GM21825 (cell line): ENCODE results near the gene LRWD1.
A peak's percentile ranks its signal among the peaks of the same experiment; 100 is the strongest.

ENCODE experiments used
- ATAC-seq: cut with Tn5 transposase; IDR thresholded peaks from one replicate; pipeline ENCODE4 v1.9.1; 2021; ENCODE audit warnings: mild to moderate bottlenecking, moderate library complexity; ENCODE audit not compliant: unreplicated experiment

Gene LRWD1

GRCh38 chr7:102464577-102465280 is at the start of gene LRWD1, which contains the start of gene ALKBH4:
Gene LRWD1, plus strand, starts transcription at chr7:102464984. Its CDS starts 97 bp downstream, at chr7:102465081.
Gene ALKBH4, minus strand, starts transcription at chr7:102464863. Its CDS starts 27 bp downstream, at chr7:102464836.
- peak; percentile 91 for ATAC-seq

DNA sequence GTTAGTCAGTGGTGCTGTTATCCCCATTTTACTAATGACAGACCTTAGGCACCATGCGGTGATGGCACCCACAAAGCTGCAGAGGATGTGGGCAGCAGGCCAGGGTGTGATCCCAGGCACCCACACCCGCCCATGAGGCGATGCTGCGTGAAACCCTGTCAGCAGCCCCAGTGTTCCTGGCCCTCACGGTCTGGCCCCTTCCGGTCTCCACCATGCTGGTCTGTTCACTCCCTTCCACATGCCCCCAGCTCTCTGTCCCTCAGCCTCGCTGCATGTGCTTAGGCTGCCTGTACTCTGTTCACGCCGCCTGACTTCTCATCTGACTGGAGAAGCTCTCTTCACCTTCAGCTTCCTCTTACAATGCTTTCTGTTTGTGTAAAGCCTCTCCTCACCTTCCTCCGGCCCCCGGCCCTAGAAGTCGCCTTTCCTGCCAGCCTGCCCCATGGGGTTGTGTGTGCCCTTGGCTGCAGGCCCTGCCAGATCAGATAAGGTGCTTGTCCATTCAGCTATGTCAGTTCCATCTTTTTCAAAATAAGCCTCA is 49.0 kb upstream of the LRWD1 start:
- peak; percentile 52 for ATAC-seq

DNA sequence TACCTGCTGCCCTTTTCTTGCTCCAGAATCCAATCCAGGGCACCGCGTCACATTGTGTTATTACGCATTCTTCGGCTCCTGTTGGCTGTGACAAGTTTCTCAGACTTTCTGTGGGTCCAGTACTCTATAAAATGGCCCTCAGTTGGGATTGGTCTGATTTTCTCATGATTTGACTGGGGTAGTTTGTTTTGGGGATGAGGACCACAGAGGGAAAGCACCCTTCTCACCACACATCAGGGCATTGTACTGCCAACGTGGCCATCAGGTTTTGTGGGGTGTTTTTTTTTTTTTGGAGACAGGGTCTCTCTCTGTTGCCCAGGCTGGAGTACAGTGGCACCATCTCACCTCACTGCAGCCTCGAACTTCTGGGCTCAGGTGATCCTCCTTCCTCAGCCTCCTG is 48.4 kb upstream of the LRWD1 start:
- ATAC-seq, result no peak

- no peak for ATAC-seq
These were observed 47.7 kb upstream of the LRWD1 start for GRCh38 chr7:102417105-102417504.

DNA sequence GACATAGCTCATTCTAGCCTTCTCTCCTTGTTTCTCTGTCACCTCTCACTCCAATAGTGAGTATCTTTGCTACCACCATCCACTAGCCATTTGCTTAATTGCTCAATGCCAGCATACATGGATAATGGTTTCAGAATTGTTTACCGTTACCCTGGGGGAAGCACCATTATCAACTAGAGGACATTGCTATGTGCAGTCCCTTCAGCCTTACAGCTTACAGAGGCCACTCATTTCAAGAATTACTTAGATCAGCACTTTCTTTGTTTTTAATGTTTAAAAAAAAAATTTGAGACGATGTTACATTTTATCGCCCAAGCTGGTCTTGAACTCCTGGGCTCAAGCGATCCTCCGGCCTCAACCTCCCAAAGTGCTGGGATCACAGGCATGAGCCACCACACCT is 46.2 kb upstream of the LRWD1 start:
- ATAC-seq, result no peak

- no peak for ATAC-seq
These were observed 43.0 kb upstream of the LRWD1 start for GRCh38 chr7:102421706-102422240.

- no peak for ATAC-seq
These were observed 40.6 kb upstream of the LRWD1 start for GRCh38 chr7:102424129-102424551.

DNA sequence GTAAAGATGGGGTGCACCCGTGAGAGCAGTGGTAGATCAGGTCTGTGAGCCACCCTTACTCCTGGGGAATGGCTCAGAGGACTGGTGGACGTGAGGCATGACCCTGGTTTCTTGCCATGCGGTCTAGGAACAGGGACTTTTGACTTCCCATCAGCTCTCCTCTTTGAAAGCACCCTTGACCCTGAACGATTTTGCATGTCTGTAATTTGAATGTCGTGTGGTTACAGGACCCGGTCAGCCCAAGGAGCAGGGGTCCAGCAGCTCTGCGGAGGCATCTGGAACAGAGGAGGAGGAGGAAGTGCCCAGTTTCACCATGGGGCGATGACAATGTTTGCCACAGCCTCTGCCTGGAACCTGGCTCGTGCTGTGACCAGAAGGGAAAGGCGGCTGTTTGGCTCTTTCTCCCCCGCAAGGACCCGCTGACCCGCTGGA is 40.0 kb upstream of the LRWD1 start:
- ATAC-seq, result no peak

GRCh38 chr7:102425639-102426267 is 39.0 kb upstream of the LRWD1 start:
- peak; percentile 60 for ATAC-seq

GRCh38 chr7:102426268-102427018 is 38.3 kb upstream of the LRWD1 start:
- ATAC-seq, result peak; percentile 55

DNA sequence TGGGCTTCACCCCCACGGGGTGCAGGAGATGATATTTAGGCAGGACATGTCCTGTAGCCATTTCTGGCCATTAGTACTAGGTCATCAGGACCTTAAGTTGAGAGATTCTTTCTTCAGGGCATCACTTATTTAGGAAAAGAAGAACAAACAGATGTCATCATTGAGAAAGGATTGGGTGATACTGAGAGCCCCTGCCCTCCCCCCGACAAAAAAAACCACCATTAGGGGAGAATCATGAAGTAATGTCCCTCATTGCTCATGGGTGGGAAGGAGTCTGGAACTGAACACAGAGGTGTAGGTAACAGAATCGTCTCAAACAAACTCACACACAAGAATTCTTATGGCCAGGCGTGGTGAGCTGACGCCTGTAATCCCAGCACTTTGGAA is 37.8 kb upstream of the LRWD1 start:
- no peak for ATAC-seq

DNA sequence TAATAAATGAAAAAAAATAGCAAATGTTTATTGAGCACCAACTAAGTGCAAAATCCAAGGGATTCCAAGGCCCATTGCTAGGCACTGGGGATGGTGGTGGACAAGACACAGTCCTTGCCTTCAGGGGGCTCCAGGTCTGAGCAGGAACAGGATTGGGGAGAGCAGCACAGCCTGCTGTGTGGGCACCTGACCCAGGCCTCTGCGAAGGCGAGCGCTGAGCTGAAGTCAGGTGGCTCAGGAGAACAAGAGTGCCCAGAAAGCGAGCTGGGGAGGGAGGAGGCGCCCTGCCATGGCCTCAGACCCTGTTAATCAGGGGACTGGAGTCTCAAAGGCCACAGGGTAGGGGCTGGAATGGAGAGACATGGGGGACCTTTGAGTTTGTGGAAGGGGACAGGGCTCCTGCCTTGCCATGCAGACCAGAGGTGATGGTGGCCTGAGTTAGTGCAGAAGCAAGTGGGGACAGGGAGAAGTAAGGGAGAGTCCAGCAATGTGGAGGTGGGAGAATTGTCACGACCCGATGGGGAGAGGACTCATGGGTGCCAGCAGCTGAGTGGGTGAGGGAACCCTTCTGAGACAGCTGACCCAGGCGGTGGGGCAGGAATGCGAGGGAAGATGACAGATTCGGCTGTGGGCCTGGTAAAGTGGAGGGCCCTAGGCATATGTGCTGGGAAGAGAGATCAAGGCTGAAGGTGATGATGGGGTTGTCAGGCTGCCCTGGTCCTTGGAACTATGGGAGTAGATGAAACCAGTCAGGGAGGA is 35.5 kb upstream of the LRWD1 start:
- ATAC-seq, result no peak

DNA sequence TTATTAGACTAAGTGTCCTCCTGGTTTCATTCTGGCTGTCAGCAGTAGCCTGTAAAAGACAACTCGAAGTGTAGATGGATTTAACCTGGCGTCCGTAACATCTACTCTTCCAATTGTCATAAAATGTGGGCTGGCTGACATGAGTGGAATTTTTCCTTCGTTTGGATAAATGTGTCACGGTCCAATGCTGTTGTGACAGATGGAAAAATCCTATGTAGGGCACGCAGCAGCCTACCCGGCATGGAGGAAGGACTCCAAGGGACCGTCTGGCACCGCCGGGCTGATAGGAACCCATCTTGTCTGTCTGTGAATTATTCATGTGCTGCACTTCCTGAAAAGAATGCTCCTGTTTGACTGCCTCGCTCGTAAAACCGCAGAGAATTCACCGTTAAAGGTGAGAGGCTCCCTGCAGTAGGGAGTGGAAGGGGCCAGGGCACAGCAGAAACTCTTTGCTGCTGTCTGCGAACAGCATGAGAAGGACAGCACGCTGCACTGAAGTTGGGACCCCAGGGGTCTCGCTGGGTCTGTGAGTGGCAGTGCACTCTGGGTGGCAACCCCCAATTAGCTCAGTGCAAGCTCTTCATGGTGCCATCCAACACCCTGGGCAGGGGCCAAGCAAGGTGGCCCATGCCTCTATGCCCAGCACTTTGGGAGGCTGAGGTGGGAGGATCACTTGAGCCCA is 33.0 kb upstream of the LRWD1 start:
- ATAC-seq, result peak; percentile 32

- peak; percentile 23 for ATAC-seq
These were observed 32.2 kb upstream of the LRWD1 start for GRCh38 chr7:102432442-102433218.

- ATAC-seq, result peak; percentile 53
These were observed 31.4 kb upstream of the LRWD1 start, which contains the start of gene ORAI2 for GRCh38 chr7:102433219-102434038. Gene ORAI2, plus strand, starts transcription at chr7:102433575. Its CDS starts 5,382 bp downstream, at chr7:102438957.

GRCh38 chr7:102434039-102434486 is 30.7 kb upstream of the LRWD1 start:
- ATAC-seq, result no peak

GRCh38 chr7:102436118-102436517 is 28.7 kb upstream of the LRWD1 start:
- ATAC-seq, result no peak
